Muscle of leg (tissue), 11 donors: Measurements from ENCODE around the gene KLHL17. TPM values are rescaled to one million over a fixed set of nuclear protein-coding genes. Genes with fewer than 3 reads are reported as not detected.
A peak's percentile ranks its signal among the peaks of the same experiment; 100 is the strongest.
"Not testable (repeated sequence)": the region's sequence is repeated elsewhere in the genome, so short reads cannot be mapped to it uniquely, and the experiment has no call there.

Source experiments
- DNase-seq: peaks from one replicate; pipeline ENCODE4 v3.0.0; 2013
- H3K27ac ChIP-seq: one replicate; pipeline ENCODE4 v1.5.1; 2013; ENCODE audit warnings: mild to moderate bottlenecking, low read length, control low read depth
- H3K27me3 ChIP-seq: one replicate; pipeline ENCODE4 v1.6.1; 2013; ENCODE audit warnings: low read length; ENCODE audit not compliant: control insufficient read depth, insufficient read depth
- H3K36me3 ChIP-seq: one replicate; pipeline ENCODE4 v1.6.1; 2013; ENCODE audit warnings: low read length; ENCODE audit not compliant: control insufficient read depth, insufficient read depth
- H3K4me1 ChIP-seq: one replicate; pipeline ENCODE4 v1.6.1; 2013; ENCODE audit warnings: low read length; ENCODE audit not compliant: control insufficient read depth, insufficient read depth
- H3K4me3 ChIP-seq: one replicate; pipeline ENCODE4 v1.5.1; 2013; ENCODE audit warnings: low read length, control low read depth
- H3K9me3 ChIP-seq: replicated peaks from 2 replicates; pipeline ENCODE4 v1.6.1; 2013; ENCODE audit warnings: low read depth, low read length; ENCODE audit not compliant: control insufficient read depth
- WGBS: methylation state at CpG from one replicate; pipeline ENCODE4 v1.1.5; 2013; ENCODE audit warnings: missing lambda C conversion rate; ENCODE audit not compliant: insufficient coverage; 5-methylcytosine and 5-hydroxymethylcytosine counted together
- polyA plus RNA-seq, 8 donors: library from polyadenylated mRNA; unstranded; fragments of 120-200 nt; gene quantifications; one replicate each; pipeline versions ENCODE4 v1.2.1 to v1.2.3, GENCODE V29; 2013; ENCODE audit warnings: inconsistent platforms in 1 of 8, low replicate concordance in 1 of 8; ENCODE audit not compliant: insufficient read length in 8 of 8, insufficient read depth in 1 of 8
- total RNA-seq: library from RNA; stranded (reverse); fragments of 120-200 nt; gene quantifications from one replicate; pipeline ENCODE4 v1.2.4, GENCODE V29; 2013

Gene KLHL17
- total and polyA plus RNA-seq, 9 donors, result 3.9 to 8.1 (median 5.6) TPM

DNA sequence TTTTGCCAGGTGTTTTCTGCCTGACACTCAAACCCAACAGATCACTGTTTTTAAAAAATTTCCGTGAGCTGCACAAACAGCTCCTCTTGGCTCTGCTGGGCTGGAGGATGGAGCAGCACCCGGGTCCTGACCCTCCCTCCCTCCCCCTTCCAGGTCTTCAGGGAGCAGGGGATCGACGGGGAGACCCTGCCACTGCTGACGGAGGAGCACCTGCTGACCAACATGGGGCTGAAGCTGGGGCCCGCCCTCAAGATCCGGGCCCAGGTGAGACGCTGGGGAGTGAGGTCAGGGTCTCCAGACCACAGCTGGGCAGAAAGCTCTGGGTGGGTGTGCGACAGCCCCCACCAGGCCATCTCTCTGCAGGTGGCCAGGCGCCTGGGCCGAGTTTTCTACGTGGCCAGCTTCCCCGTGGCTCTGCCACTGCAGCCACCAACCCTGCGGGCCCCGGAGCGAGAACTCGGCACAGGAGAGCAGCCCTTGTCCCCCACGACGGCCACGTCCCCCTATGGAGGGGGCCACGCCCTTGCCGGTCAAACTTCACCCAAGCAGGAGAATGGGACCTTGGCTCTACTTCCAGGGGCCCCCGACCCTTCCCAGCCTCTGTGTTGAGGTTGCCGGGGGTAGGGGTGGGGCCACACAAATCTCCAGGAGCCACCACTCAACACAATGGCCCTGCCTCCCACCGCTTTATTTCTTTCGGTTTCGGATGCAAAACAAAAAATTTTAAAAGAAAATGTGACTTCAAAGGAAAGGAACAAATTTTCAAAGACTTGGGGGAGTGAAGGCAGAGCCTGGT is 16.6 kb upstream of the KLHL17 start:
- Histone ChIP-seq H3K36me3 (peaks cover 33% of the 10 kb centered on the region), H3K9me3 (no peaks in the 10 kb centered on the region), H3K4me1 (peaks cover 56% of the 10 kb centered on the region), H3K27me3 (peaks cover 47% of the 10 kb centered on the region), H3K27ac (peak overlapping the region; percentile 29), H3K4me3 (no peak overlapping the region)
- 79% methylated on average over 10 of the region's 27 CpGs for WGBS
- no peak for DNase-seq

DNA sequence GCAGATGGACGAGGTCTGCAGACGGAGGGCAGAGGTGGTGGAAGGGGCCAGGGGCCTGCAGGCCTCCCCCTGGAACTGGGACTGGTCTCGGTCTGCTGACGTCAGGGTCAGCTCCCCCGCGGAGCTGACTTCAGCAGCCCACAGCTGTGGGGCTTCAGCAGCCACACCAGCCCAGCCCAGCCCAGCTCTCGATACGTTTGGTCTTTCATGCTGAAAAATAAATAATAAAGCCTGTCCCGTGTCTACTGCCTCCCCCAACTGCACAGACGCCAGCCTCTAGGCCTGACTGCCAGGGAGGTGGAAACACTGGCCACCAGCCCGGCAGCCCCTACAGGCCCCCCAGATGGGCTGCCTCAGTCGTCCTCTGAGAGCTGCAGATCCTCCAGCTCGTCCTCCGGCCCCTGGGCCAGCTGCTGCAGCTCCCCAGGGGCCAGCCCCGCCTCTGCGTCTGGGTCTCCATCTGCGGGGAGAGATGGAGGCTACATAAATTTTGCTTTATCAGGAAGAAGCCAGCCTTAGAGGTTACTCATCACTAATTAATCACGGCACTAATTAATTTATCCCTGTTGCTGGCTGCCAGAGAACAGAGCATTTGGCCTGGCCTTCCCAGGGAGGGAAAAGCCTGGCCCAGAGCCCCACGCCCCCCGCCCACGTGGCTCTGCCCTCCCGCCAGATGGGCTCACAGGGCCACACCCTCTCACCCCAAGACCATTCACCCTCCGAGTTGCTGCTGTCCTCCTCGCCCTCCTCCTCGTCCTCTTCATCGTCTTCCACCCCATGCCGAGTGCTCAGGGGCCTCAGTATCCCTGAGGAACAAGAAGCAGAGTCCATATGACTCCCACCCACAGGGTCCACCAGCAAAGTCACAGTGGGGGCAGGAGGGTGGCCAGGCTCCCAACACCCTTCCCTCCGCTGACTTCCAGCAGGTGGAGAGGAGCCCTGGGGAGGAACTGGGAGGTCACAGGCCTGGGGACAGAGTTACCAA is 15.8 kb upstream of the KLHL17 start:
- Histone ChIP-seq H3K4me1 (peaks cover 48% of the 10 kb centered on the region), H3K4me3 (no peak overlapping the region), H3K9me3 (no peaks in the 10 kb centered on the region), H3K27ac (peak overlapping the region; percentile 29), H3K36me3 (peaks cover 42% of the 10 kb centered on the region), H3K27me3 (peaks cover 38% of the 10 kb centered on the region)
- WGBS, result 21% methylated on average over 16 of the region's 28 CpGs
- DNase-seq, result peak; percentile 75

DNA sequence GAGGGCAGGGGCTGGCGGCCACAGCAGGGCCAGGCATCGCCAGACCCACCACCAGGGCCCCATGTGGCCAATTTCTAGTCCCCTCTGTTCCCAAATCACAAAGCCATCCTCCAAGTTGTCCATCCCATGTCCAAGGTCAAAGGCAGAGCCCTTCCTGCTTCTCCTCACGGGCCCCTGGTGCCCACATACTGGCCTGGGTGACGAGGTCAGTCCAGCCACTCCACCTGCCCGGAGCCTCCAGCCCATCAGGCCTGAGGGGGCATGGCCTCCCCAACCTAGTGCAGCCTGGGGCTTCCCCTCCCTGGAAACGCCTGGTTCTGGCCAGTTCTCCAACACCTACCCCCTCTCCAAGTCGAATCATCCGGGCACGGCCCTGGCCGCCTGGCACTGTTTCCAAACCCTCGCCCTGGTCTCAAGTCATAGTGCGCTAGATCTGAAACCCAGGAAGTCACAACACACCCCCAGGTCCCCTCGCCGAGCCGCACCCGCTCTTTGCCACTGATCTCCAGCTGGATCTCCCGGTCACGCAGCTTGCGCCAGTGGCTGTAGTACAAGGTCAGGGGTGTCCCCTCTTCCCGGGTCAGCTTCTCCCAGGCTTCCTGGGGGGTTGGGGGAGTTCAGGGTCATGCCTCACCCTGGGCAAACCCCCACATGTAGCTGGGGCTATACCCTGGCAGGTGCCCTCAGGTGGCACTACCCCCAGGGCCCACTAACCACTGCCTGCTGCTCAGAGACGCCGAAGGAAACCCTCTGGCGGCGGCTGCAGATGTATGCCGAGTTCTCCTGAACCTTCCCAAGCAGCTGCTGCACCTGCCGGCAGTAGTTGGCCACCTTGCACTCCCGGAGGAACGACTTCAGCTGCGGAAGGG is 14.5 kb upstream of the KLHL17 start:
- Histone ChIP-seq H3K27ac (no peak overlapping the region), H3K4me3 (no peak overlapping the region), H3K9me3 (no peaks in the 10 kb centered on the region), H3K36me3 (peaks cover 55% of the 10 kb centered on the region), H3K27me3 (peaks cover 27% of the 10 kb centered on the region), H3K4me1 (peaks cover 38% of the 10 kb centered on the region)
- WGBS, result 78% methylated on average over 28 of the region's 29 CpGs
- no peak for DNase-seq

DNA sequence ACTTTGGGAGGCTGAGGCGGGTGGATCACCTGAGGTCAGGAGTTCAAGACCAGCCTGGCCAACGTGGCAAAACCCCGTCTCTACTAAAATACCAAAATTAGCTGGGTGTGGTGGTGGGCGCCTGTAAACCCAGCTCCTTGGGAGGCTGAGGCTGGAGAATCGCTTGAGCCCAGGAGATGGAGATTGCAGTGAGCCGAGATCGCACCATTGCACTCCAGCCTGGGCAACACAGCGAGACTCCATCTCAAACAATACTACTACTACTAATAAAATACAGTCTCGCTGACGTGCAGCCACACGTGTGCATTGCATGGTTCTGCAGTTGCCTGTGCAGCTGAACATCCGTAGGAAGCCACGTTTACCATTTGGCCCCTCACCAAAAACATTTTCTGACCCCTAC is 13.6 kb upstream of the KLHL17 start:
- H3K36me3 ChIP-seq, result peaks cover 64% of the 10 kb centered on the region
- not testable (repeated sequence) for H3K27ac ChIP-seq, DNase-seq, H3K9me3 ChIP-seq, H3K4me3 ChIP-seq
- H3K4me1 ChIP-seq, result peaks cover 30% of the 10 kb centered on the region
- peaks cover 19% of the 10 kb centered on the region for H3K27me3 ChIP-seq
- WGBS, result 81% methylated on average over 8 of the region's 13 CpGs

DNA sequence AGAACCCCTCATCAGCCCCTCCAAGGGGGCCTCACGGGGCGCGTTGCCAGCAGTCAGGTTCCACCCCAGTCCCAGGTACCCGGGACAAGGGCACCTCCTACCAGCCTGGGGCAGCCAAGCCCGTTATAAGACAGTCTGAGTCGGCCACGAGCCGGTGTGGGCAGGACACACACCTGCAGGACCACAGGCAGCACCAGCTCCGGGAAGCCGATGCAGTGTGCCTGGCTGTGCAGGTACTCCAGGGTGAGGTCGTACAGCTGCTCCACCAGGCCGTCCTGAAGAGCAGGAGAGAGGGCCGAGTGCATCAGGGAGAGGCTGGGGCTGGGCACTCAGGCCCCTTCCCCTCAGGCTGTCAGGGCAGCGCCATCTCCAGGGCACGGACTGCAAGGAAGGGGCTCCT is 12.4 kb upstream of the KLHL17 start:
- H3K4me3 ChIP-seq, result no peak overlapping the region
- peaks cover 22% of the 10 kb centered on the region for H3K4me1 ChIP-seq
- no peaks in the 10 kb centered on the region for H3K9me3 ChIP-seq
- DNase-seq, result no peak
- peaks cover 12% of the 10 kb centered on the region for H3K27me3 ChIP-seq
- 82% methylated on average over 12 of the region's 15 CpGs for WGBS
- H3K27ac ChIP-seq, result no peak overlapping the region
- H3K36me3 ChIP-seq, result peaks cover 74% of the 10 kb centered on the region

DNA sequence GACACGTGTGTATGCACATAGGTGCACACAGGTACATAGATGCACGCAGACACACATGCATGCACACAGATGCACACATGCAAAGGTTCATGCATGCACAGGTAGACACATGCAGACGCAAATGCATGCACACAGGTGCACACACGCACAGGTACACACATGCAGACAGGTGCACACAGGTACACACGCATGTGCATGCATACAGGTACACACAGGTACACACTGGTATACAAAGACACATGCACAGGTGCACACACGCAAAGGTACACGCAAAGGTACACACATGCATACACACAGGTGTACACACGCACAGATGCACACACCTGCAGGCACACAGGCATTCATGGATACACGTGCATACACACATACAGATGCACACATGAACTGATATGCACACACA is 10.1 kb upstream of the KLHL17 start:
- no peaks in the 10 kb centered on the region for H3K27me3 ChIP-seq
- H3K4me3 ChIP-seq, result no peak overlapping the region
- H3K27ac ChIP-seq, result no peak overlapping the region
- WGBS, result 96% methylated on average over 8 of the region's 9 CpGs
- peaks cover under 1% of the 10 kb centered on the region for H3K4me1 ChIP-seq
- no peaks in the 10 kb centered on the region for H3K9me3 ChIP-seq
- H3K36me3 ChIP-seq, result peaks cover 91% of the 10 kb centered on the region
- DNase-seq, result no peak

DNA sequence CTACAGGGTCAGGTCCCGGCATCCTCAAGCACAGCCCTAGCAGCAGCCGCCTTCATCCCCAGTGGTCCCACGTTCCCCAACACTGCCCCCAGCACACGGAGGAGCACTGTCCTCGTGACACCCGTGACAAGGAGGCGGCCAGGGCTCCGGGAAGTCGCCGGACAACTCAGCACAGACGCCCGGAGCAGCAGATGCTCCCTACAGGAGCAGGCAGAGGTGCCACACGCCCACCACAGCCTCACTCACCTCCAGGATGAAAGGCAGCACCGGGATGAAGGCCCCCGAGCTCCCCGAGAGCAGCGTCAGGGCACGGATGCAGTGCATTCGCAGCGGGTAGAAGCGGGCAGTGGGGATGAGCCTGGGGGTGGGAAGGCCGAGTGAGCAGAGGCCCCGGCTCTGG is 9.5 kb upstream of the KLHL17 start:
- no peak for DNase-seq
- Histone ChIP-seq H3K27ac (no peak overlapping the region), H3K27me3 (no peaks in the 10 kb centered on the region), H3K4me3 (no peak overlapping the region), H3K36me3 (peaks cover 89% of the 10 kb centered on the region), H3K4me1 (no peaks in the 10 kb centered on the region), H3K9me3 (no peaks in the 10 kb centered on the region)
- WGBS, result 98% methylated on average over 6 of the region's 23 CpGs

DNA sequence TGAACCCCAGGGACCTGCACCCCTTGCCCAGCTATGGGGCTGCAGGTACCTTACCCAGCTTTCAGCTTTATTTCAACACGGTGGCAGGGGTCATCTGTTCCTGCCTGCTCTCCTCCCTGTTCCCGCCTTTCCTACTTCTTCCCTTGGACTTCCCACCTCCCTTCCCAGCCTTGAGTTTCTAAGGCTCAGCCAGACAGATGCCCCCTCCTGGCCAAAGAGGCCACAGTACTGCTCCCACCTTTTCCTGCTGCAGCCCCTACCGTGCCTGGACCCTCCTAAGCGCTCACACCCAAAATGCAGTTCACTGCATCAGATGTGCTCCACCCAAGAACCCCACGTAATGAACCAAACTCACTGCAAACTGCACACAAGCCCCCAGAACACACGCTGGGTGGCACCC is 9.0 kb upstream of the KLHL17 start:
- Histone ChIP-seq H3K36me3 (peaks cover 89% of the 10 kb centered on the region), H3K27ac (no peak overlapping the region), H3K9me3 (no peaks in the 10 kb centered on the region), H3K4me1 (no peaks in the 10 kb centered on the region), H3K4me3 (no peak overlapping the region), H3K27me3 (no peaks in the 10 kb centered on the region)
- no peak for DNase-seq
- 47% methylated on average over 3 of the region's 6 CpGs for WGBS

DNA sequence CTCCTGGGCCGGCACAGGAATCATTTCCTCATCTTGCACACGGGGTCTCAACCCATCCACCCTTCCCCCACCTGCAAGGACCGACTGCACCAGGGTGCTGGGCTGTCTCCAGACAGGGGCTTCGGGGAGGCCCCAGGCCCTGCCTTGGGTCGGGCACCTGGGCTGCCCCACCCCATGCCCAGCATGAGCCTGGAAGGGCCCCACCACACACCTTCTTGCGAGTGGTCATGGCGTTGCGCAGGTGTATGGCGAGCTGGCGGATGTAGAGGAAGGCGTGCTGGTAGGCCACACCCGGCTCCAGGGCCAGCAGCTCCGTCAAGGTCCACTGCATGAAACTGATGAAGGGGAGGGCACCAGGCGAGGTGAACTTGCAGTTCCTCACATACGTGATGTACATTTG is 8.2 kb upstream of the KLHL17 start:
- Histone ChIP-seq H3K9me3 (no peaks in the 10 kb centered on the region), H3K36me3 (peaks cover 96% of the 10 kb centered on the region), H3K4me1 (peaks cover 1% of the 10 kb centered on the region), H3K4me3 (no peak overlapping the region), H3K27me3 (no peaks in the 10 kb centered on the region), H3K27ac (no peak overlapping the region)
- no peak for DNase-seq
- 87% methylated on average over 12 of the region's 15 CpGs for WGBS
